Lung (tissue), 12 donors: Measurements from ENCODE around the gene SHB. TPM values are rescaled to one million over a fixed set of nuclear protein-coding genes. Genes with fewer than 3 reads are reported as not detected.
A peak's percentile ranks its signal among the peaks of the same experiment; 100 is the strongest.

Experiments used
- ATAC-seq: fragments of 200-7000 bp; cut with Tn5 transposase; one replicate; pipeline ENCODE4 v1.9.1; 2020; ENCODE audit warnings: moderate number of reproducible peaks; ENCODE audit not compliant: insufficient read depth, low FRiP score
- DNase-seq, 3 donors: peaks; one replicate each; pipeline ENCODE4 v3.0.0-alpha.2; 2013 to 2017
- H3K27ac ChIP-seq, 2 donors: one replicate each; pipeline ENCODE4 v1.5.1; 2013; ENCODE audit warnings: mild to moderate bottlenecking in 2 of 2, moderate library complexity in 2 of 2, control low read depth in 1 of 2, inconsistent platforms in 1 of 2, low read depth in 1 of 2, low read length in 1 of 2
- H3K27me3 ChIP-seq, 3 donors: one replicate each; pipeline ENCODE4 v1.5.1; 2013; ENCODE audit warnings: low read length in 2 of 3; ENCODE audit not compliant: control insufficient read depth in 3 of 3, insufficient read depth in 3 of 3
- H3K36me3 ChIP-seq, 4 donors: one replicate each; pipeline ENCODE4 v1.5.1; 2013; ENCODE audit warnings: low read length in 4 of 4, mild to moderate bottlenecking in 1 of 4, moderate library complexity in 1 of 4; ENCODE audit not compliant: control insufficient read depth in 4 of 4, insufficient read depth in 4 of 4
- H3K4me1 ChIP-seq, 5 donors: one replicate each; pipeline ENCODE4 v1.5.1; 2013; ENCODE audit warnings: low read length in 5 of 5, mild to moderate bottlenecking in 2 of 5, moderate library complexity in 1 of 5; ENCODE audit not compliant: control insufficient read depth in 5 of 5, insufficient read depth in 5 of 5
- H3K4me3 ChIP-seq: one replicate; pipeline ENCODE4 v1.5.1; 2013; ENCODE audit warnings: mild to moderate bottlenecking, control low read depth, moderate library complexity
- H3K9ac ChIP-seq, 2 donors: one replicate each; pipeline ENCODE4 v1.5.1; 2013; ENCODE audit warnings: low read length in 2 of 2, control low read depth in 1 of 2; ENCODE audit not compliant: insufficient read depth in 1 of 2
- H3K9me3 ChIP-seq, 4 donors: one replicate each; pipeline ENCODE4 v1.5.1; 2013; ENCODE audit warnings: low read length in 3 of 4, mild to moderate bottlenecking in 1 of 4, moderate library complexity in 1 of 4; ENCODE audit not compliant: control insufficient read depth in 4 of 4, insufficient read depth in 3 of 4
- CTCF ChIP-seq: IDR thresholded peaks from 2 replicates; pipeline ENCODE4 v1.5.1; 2012; ENCODE audit warnings: mild to moderate bottlenecking; ENCODE audit errors: control extremely low read depth, extremely low read depth
- WGBS, 2 donors: extraction: QIAGEN DNeasy Blood & Tissue Kit; methylation state at CpG; one replicate each; pipeline ENCODE4 v1.1.7; 2013; 5-methylcytosine and 5-hydroxymethylcytosine counted together
- polyA plus RNA-seq, 2 donors: library from polyadenylated mRNA; stranded (reverse); fragments of 200-250 nt; gene quantifications; one replicate each; pipeline ENCODE4 v1.2.1, GENCODE V29; 2013
- total RNA-seq, 2 donors: library from RNA; depleted of rRNA in 1 of 2; stranded (reverse); fragments of >200 nt in 1 of 2; gene quantifications; one replicate each; pipeline ENCODE4 v1.2.1, GENCODE V29; 2014 to 2021
- donor health status: control.
- donor health status: control.
- donor health status: Bipolar disorder and iron deficiency.
- donor health status: healthy.
- donor health status: DM: yes; HTN: yes; CAD: no.

The SHB gene
- total and polyA plus RNA-seq, 4 donors, result 10.8 to 32.3 (median 14.4) TPM

- Histone ChIP-seq H3K4me3 (no peak overlapping the region), H3K36me3 (peaks cover 0 to 28% (median 9%) of the 10 kb centered on the region in 4 donors), H3K9me3 (no peaks in the 10 kb centered on the region), H3K27me3 (no peaks in the 10 kb centered on the region), H3K4me1 (peaks cover 6 to 33% (median 22%) of the 10 kb centered on the region in 5 donors), H3K9ac (no peak overlapping the region), H3K27ac (peak overlapping the region in 1 of 2 donors; percentile 27)
- TF ChIP-seq CTCF, result no peak
- ATAC-seq (no peak), DNase-seq (no peak)
- WGBS, 2 donors, result 82 to 88% methylated on average over 7 of the region's 7 CpGs
These were observed 121.6 kb downstream of the SHB start for GRCh38 chr9:37947471-37947870.

GRCh38 chr9:37946971-37947370 is 122.1 kb downstream of the SHB start:
- no peak for TF ChIP-seq CTCF
- DNase-seq (no peak), ATAC-seq (no peak)
- no peaks in the 10 kb centered on the region for H3K27me3 ChIP-seq
- no peak overlapping the region for H3K27ac ChIP-seq
- H3K36me3 ChIP-seq, result peaks cover 0 to 24% (median 7%) of the 10 kb centered on the region in 4 donors
- H3K4me1 ChIP-seq, result peaks cover 6 to 35% (median 23%) of the 10 kb centered on the region in 5 donors
- no peak overlapping the region for H3K4me3 ChIP-seq
- no peaks in the 10 kb centered on the region for H3K9me3 ChIP-seq
- WGBS, 2 donors, result 93 to 97% methylated on average over 7 of the region's 7 CpGs
- H3K9ac ChIP-seq, result no peak overlapping the region

GRCh38 chr9:37946041-37946440 is 123.0 kb downstream of the SHB start:
- peaks cover 0 to 20% (median 9%) of the 10 kb centered on the region in 4 donors for H3K36me3 ChIP-seq
- H3K9ac ChIP-seq, result no peak overlapping the region
- H3K27me3 ChIP-seq, result no peaks in the 10 kb centered on the region
- no peak for ATAC-seq
- no peak overlapping the region for H3K27ac ChIP-seq
- H3K4me3 ChIP-seq, result no peak overlapping the region
- WGBS, 2 donors, result 92 to 93% methylated on average over 8 of the region's 8 CpGs
- no peak for TF ChIP-seq CTCF
- no peak for DNase-seq
- H3K4me1 ChIP-seq, result peaks cover 6 to 40% (median 26%) of the 10 kb centered on the region in 5 donors
- no peaks in the 10 kb centered on the region for H3K9me3 ChIP-seq
